NCI-H128 (cell line): ENCODE measurements around the gene NEMP1.
"Not testable (repeated sequence)": the region's sequence is repeated elsewhere in the genome, so short reads cannot be mapped to it uniquely, and the experiment has no call there.

Experiments
- DNase-seq: peaks from one replicate; lab custom pipeline; 2025; ENCODE audit not compliant: unreplicated experiment; lab: John Stamatoyannopoulos, UW

Gene NEMP1

DNA sequence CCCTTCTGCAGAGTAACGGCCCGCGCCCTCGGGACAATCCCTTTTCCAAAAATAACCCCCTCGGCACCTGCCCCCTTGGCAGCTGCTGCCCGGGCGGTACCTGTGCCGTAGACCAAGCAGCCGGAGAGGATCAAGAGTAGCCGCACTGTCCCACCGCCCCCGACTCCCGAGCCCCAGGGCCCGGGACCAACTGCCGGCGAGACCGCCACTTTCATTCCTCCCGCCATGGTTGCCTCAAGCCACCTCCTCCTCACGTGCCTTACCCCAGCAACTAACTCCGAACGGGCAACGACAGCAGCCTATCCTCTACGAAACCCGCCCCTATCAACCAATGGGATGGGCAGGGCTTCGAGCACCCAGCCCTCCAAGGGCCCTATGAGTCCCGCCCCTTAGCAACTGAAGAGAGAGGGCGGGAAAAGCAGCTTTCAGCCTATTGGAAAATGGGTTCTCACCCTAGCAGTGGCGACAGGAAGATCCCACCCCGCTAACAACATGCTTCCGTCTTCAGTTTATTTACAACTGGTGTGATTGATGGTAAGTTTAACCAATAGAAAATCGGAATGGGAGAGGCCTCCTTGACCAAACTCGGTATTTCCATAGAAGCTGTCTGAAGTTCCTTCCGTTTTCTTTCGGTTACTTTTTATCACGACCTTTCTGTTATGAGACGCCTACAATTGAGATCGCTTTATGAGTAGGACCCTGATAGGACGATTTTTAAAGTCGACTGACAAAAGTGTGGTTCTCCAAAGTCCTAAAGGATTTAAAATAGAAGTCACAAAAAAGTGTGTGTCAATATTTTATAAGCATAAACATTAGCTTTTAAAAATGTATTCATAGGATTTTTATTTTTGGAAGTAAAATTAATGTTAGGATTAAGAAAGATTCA, at the start of gene NEMP1:
Gene NEMP1, minus strand, starts transcription at position 273 of the 886 bp plus-strand sequence. Its CDS starts 46 bp downstream, at position 227.
- DNase-seq: peak; percentile 99

DNA sequence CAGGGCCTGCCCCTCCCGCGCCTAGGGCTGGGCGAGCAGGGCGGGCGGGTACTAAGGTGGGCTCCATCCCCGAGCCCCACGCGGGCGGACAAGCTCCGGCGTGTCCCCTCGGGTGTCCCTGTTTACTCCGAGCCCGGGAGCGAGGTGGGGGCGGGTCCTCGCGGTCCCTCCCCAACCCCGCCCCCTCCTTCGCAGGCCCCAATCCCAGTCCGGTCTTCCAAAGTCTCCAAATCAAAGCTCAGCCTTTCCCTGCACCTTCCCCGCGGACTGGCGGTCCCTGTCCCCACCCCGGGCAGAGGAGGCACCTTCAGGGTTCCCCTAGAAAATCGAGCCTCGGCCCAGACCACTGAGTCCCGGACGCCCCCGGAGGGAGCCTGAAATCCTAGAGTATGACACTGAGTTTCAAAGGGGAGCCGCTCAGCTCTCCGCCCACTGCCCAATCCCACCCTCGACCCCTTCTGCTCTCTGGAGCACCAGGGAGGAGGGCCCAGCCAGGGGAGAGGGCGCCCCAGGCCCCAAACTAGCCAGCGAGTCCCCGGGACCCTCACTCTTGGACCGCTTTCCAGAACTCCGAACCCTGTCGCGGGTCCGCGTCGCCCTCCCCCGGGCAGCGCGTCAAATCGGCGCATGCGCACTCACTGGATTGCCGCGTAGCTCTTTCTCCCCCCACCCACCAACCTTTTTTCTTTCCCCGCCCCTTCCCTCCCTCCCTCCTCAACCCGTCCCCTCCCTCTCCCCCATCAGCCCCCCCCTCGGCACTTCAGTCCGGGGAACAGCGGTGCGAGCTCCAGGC, 49.3 kb upstream of the NEMP1 start, which contains the start of gene LRP1:
Gene LRP1, plus strand, starts transcription at position 758 of the 793 bp plus-strand sequence. CDS start 482 bp downstream, outside the sequence.
- peak; percentile 57 for DNase-seq

DNA sequence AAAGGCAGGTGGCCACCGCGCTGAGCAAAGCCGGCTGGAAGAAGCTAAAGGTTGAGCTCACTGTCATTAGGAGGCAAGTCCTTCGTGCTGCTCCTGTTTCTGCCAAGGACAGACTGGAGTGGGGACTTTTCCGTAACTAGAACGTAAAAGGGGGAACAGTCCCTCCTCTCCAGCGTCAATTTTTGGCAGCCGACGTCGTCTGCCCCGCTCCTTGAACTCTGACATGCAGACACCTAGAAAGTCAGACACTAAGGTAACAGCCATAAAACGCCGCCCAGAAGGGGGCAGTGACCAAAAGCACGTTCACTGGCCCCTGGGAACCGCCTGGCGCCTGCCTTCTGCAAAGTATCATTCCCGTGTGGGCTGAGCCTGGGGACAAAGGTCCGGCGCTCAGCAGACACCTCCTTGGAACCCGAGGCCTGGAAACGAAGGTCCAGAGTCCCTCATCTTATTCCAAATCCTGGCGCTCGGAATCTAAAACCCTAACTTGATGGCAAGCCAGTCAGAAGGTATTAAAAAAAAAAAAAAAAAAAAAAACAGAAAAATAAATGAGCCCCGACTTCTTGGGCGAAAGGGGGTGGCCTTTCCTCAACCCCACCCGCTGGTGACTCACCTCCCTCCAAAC, 48.6 kb upstream of the NEMP1 start:
- peak; percentile 17 for DNase-seq

GRCh38 chr12:57126561-57126960, 48.0 kb upstream of the NEMP1 start:
- DNase-seq: no peak

DNA sequence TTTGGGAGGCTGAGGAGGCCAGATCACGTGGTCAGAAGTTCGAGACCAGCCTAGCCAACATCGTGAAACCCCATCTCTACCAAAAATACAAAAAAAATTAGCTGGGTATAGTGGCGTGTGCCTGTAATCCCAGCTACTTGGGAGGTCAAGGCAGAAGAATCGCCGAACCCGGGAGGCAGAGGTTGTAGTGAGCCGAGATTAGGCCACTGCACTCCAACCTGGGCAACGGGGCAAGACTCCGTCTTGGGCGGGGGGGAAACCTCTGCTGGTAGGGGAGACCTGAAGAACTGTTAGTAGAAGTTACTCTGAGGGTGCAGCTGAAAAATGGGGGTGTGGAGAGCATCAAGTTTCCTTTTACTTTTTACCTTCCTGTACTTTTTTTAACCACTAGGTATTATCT, 47.5 kb upstream of the NEMP1 start:
- DNase-seq: no peak

DNA sequence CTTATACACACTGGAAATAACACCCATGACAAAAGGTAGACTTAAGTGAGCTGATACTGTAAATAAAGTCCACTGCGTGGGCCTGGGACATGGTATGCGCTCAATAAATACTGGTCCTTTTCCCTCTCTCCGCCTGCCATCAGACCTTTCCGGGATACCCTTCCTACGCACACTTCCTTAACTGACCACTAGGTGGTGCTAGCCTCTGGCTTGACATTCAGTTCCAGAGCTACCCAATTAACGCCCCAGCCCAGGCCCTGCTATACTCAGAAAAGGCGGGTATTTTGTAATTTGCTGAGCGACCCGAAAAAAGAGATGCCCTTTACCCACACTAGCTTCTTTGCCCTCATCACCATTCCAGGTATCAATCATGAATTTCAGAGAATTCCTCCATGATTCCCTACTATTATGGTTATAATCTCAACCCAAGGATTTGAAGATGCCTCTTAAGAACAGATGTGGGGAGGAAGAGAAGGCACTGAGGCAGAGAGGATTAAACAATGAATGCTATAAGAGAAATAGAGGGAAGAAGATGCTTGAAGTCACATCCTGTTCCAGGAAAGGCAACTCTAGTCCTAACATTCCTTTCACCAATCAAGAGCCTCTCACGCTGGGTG, 45.8 kb upstream of the NEMP1 start:
- DNase-seq: peak; percentile 60

DNA sequence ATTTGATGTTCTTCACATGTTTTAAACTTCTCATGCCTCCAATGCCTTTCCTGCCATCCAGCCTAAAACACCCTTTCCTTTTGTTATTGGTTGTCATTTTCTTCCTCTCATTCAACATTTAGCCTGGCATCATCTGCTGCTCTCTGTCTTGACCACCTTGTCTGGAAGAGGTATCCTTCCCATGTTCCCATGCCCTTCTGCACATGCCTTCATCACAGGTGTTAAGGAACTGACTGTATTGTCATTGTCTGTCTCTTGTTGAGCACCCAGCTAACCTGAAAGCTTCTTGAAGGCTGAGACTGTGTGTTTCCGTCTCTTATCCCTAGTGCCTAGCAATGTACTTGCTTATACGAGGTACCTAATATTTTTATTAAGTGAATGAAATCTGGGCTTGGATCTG, 45.2 kb upstream of the NEMP1 start:
- DNase-seq: no peak

DNA sequence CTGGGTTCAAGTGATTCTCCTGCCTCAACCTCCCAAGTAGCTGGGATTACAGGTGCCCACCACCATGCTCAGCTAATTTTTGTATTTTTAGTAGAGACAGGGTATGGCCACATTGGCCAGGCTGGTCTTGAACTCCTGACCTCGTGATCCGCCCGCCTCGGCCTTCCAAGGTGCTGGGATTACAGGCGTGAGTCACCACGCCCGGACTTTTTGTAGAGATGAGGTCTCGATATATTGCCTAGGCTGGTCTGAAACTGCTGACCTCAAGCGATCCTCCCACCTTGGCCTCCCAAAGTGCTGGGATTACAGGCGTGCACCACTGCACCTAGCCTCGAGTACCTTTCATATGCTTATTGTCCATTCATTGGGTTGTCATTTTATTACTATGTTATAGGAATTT, 42.1 kb upstream of the NEMP1 start:
- not testable (repeated sequence) for DNase-seq

- DNase-seq: no peak
Measured at GRCh38 chr12:57119294-57120085, 40.9 kb upstream of the NEMP1 start.

DNA sequence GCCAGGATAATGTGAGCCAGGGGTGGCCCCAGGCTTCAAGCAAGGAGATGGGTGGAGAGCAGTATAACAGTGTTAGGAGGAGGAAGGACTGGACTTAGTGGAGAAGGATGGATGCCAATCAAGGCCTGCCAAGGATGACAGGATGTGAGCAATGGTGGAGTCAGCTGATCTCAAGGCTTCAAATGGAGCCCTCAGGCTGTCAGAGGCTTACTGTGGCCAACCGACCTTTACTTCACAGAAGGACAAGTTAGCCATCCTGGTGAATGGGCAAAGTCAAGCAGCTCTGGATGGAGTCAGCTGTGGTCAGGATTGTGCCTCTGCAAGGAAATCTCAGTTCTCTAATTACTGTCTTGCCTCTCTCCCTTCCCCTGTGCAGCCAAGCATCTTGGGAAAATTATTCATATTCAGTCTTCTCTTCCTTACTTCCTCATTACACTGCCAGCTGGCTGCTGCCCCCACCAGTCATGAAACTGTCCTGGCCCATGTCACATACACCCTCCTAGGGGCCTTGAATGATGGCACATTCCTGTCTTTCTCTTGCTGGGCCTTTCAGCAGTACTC, 40.2 kb upstream of the NEMP1 start:
- no peak for DNase-seq

- DNase-seq: no peak
Measured at GRCh38 chr12:57116580-57117281, 38.1 kb upstream of the NEMP1 start.

- DNase-seq: no peak
Measured at GRCh38 chr12:57112492-57113294, 34.1 kb upstream of the NEMP1 start.

DNA sequence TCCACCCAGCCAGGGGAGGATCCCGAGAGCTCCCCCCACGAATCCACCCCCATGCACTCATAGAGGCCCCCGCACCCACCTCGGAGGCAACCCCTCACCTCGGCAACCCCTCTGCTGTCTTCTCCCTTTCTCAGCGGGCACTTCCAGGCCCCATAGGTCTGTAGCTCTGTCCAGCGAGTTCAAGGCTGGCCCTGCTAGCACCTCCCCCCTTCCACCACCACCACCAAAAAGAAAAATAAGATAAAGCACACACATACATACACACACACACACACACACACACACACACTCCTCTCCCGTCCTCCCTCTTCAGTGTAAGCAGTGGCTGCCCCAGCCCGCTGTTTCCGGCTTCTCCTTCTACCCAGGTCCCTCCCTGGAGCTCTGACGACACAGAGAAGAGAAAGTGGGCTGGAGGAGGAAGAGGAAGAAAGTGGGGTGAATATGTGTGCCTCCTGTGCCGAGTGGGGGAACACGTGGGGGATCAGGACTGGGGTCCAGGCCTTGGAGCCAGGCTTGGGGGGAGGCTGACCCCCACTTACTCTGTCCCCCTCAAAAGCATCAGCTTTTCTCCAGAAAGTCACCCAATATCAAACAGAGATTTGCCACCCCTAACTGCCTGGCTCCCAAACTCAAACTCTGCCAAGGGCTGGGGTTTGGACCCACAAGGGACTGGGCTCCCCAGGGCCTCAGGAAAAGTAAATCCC, 32.6 kb upstream of the NEMP1 start, which contains the start of gene STAT6:
Gene STAT6, minus strand, starts transcription at position 332 of the 704 bp plus-strand sequence. CDS start 3,084 bp downstream, outside the sequence.
- DNase-seq: no peak

GRCh38 chr12:57110104-57111030, 31.8 kb upstream of the NEMP1 start:
- DNase-seq: no peak

- no peak for DNase-seq
Measured at GRCh38 chr12:57109207-57110103, 30.9 kb upstream of the NEMP1 start.
